IMR-90 (cell line): ENCODE data around the gene SUGCT.

Experiments
- CEBPB ChIP-seq: IDR thresholded peaks from 2 replicates; pipeline ENCODE4 v1.6.1; 2012; ENCODE audit warnings: low read depth, low read length, improper control_type of control experiment
- CHD1 ChIP-seq: IDR thresholded peaks from 2 replicates; pipeline ENCODE4 v1.6.1; 2012; ENCODE audit warnings: low read depth, low read length, improper control_type of control experiment
- CTCF ChIP-seq: conservative IDR thresholded peaks from 2 replicates; pipeline ENCODE4 v1.5.1; 2012; ENCODE audit warnings: mild to moderate bottlenecking, low read depth, low read length, improper control_type of control experiment
- FOS ChIP-seq: fragments of 150-350 bp; IDR thresholded peaks from 2 replicates; pipeline ENCODE4 v1.6.1; 2016; ENCODE audit warnings: low read depth, low read length
- MAFK ChIP-seq: IDR thresholded peaks from 2 replicates; pipeline ENCODE4 v1.6.1; 2012; ENCODE audit warnings: low read depth, low read length, improper control_type of control experiment
- MAZ ChIP-seq: IDR thresholded peaks from 2 replicates; pipeline ENCODE4 v1.6.1; 2012; ENCODE audit warnings: low read depth, mild to moderate bottlenecking, low read length, improper control_type of control experiment, moderate library complexity, borderline replicate concordance
- POLR2A ChIP-seq: IDR thresholded peaks from 2 replicates; pipeline ENCODE4 v1.6.1; 2012; ENCODE audit warnings: mild to moderate bottlenecking, low read depth, low read length
- RAD21 ChIP-seq: IDR thresholded peaks from 2 replicates; pipeline ENCODE4 v1.6.1; 2012; ENCODE audit warnings: low read length, improper control_type of control experiment
- RCOR1 ChIP-seq: IDR thresholded peaks from 2 replicates; pipeline ENCODE4 v1.6.1; 2012; ENCODE audit warnings: mild to moderate bottlenecking, low read length, improper control_type of control experiment; ENCODE audit not compliant: insufficient replicate concordance
- SMC3 ChIP-seq: fragments of 150-350 bp; IDR thresholded peaks from 2 replicates; pipeline ENCODE4 v1.6.1; 2016; ENCODE audit warnings: low read depth, mild to moderate bottlenecking, antibody characterized with exemption, low read length, moderate library complexity

- TF ChIP-seq CTCF (no peak), RAD21 (no peak), FOS (no peak), POLR2A (no peak), SMC3 (no peak), CEBPB (no peak), MAZ (no peak), CHD1 (no peak), RCOR1 (no peak), MAFK (no peak)
Observed at GRCh38 chr7:40300146-40300670, 165.4 kb downstream of the SUGCT start.
